K562 (cell line): ENCODE data around the gene PSME1. TPM values are rescaled to one million over a fixed set of nuclear protein-coding genes. Genes with fewer than 3 reads are reported as not detected.

Source experiments
- ELF4 ChIP-seq: fragments of 450-650 bp; formaldehyde crosslinking; IDR thresholded peaks from 2 replicates; pipeline ENCODE4 v1.4.0; 2022; ENCODE audit warnings: missing genetic modification characterization
- LEF1 ChIP-seq: fragments of 450-650 bp; IDR thresholded peaks from 2 replicates; pipeline ENCODE4 v1.6.1; 2016; ENCODE audit warnings: mild to moderate bottlenecking
- MBD2 ChIP-seq: sonication (generic); IDR thresholded peaks from 2 replicates; pipeline ENCODE4 v1.6.1; 2016; ENCODE audit warnings: low read depth, borderline replicate concordance
- MGA ChIP-seq: fragments of 450-650 bp; IDR thresholded peaks from 2 replicates; pipeline ENCODE4 v1.6.1; 2016; ENCODE audit warnings: mild to moderate bottlenecking, moderate library complexity
- MTA1 ChIP-seq: fragments of 450-650 bp; IDR thresholded peaks from 2 replicates; pipeline ENCODE4 v1.6.1; 2017; ENCODE audit warnings: borderline replicate concordance
- MXI1 ChIP-seq: IDR thresholded peaks from 2 replicates; pipeline ENCODE4 v1.6.1; 2011; ENCODE audit warnings: low read depth, mild to moderate bottlenecking, improper control_type of control experiment, low read length
- NCOA6 ChIP-seq: fragments of 450-650 bp; IDR thresholded peaks from 2 replicates; pipeline ENCODE4 v1.6.1; 2017; ENCODE audit warnings: mild to moderate bottlenecking
- NFATC3 ChIP-seq: fragments of 450-650 bp; IDR thresholded peaks from 2 replicates; pipeline ENCODE4 v1.6.1; 2017; ENCODE audit warnings: mild to moderate bottlenecking
- NR2C2 ChIP-seq, 2 experiments: fragments of 200-800 bp in 1 of 2; sonication (Bioruptor generic) in 1 of 2; sonication (generic) in 1 of 2; formaldehyde crosslinking in 1 of 2; IDR thresholded peaks; 2 replicates each; pipeline versions ENCODE4 v1.6.1 to v1.8.0; 2016 to 2022; ENCODE audit warnings: mild to moderate bottlenecking in 1 of 2, missing compliant biosample characterization in 1 of 2, missing genetic modification characterization in 1 of 2, missing genetic modification reagents in 1 of 2
- SAP30 ChIP-seq: fragments of 200-600 bp; sonication (generic); IDR thresholded peaks from 2 replicates; pipeline ENCODE4 v1.6.1; 2012; ENCODE audit warnings: borderline replicate concordance, low read depth, mild to moderate bottlenecking, moderate library complexity, low read length, control low read depth, inconsistent platforms; ENCODE audit not compliant: insufficient read depth, poor library complexity, severe bottlenecking
- TFAM ChIP-seq: fragments of 250-450 bp; sonication (Bioruptor Pico); conservative IDR thresholded peaks from 2 replicates; pipeline ENCODE4 v1.5.0; 2021; ENCODE audit warnings: mild to moderate bottlenecking, moderate library complexity
- ZBTB2 ChIP-seq: fragments of 450-650 bp; IDR thresholded peaks from 2 replicates; pipeline ENCODE4 v1.6.1; 2016; ENCODE audit warnings: antibody characterized with exemption
- ZKSCAN3 ChIP-seq: fragments of 250-450 bp; sonication (Bioruptor Pico); IDR thresholded peaks from 2 replicates; pipeline ENCODE4 v1.4.0; 2020
- ZNF644 ChIP-seq: fragments of 200-800 bp; sonication (Bioruptor generic); IDR thresholded peaks from 2 replicates; pipeline ENCODE4 v1.6.1; 2016; ENCODE audit warnings: low read depth, missing genetic modification characterization, missing compliant biosample characterization
- polyA plus RNA-seq, 8 experiments: library from polyadenylated mRNA; depleted of rRNA in 4 of 8; stranded (reverse) in 5 of 8; unstranded in 3 of 8; fragments of >200 nt; fragmentation: Nextera tagmentation in 2 of 8; fragmentation: Illumina TruSeq in 1 of 8; extraction: Ambion mirVana in 2 of 8; extraction: Trizol in 1 of 8; gene quantifications; 2 replicates each; pipeline versions ENCODE4 v1.2.1 to v1.2.3, GENCODE V29; 2011 to 2014; ENCODE audit warnings: inconsistent platforms in 1 of 8, missing spikeins in 1 of 8
- total RNA-seq, 7 experiments: library from RNA; depleted of rRNA in 6 of 7; stranded (reverse); fragments of >200 nt in 6 of 7; fragmentation: Illumina TruSeq in 2 of 7; extraction: Trizol in 2 of 7; gene quantifications; 2 replicates each; pipeline versions ENCODE4 v1.2.1 to v1.2.3, GENCODE V29; 2011 to 2021; ENCODE audit warnings: low replicate concordance in 1 of 7

Gene PSME1
- total and polyA plus RNA-seq, 9 of the 15 experiments (the other 6 are each of a cell fraction or from before 2014, with no cell fraction given), result 20.3 to 180 (median 67.5) TPM

- TF ChIP-seq NFATC3 (no peak), ZNF644 (tag) (no peak), MBD2 (no peak), ZKSCAN3 (CRISPR knock-in tag) (no peak), NCOA6 (no peak), MTA1 (no peak), NR2C2 (CRISPR knock-in tag; IDR thresholded peaks at IDR 0.05) (no peak), NR2C2 (tag; IDR thresholded peaks at IDR 0.05) (no peak), ELF4 (no peak), SAP30 (peak; percentile 66), MGA (no peak), LEF1 (no peak), ZBTB2 (no peak), TFAM (CRISPR knock-in tag) (no peak), MXI1 (peak; percentile 43; the same call in 1 of the 2 replicates)
Measured at GRCh38 chr14:24146453-24146977, 10.5 kb downstream of the PSME1 start, which contains the start of gene PSME2 (continued).
